Naive thymus-derived CD8-positive, alpha-beta T cell (primary cell): ENCODE measurements around the gene MIA2. TPM values are rescaled to one million over a fixed set of nuclear protein-coding genes. Genes with fewer than 3 reads are reported as not detected.
A peak's percentile ranks its signal among the peaks of the same experiment; 100 is the strongest.
"Not testable (repeated sequence)": the region's sequence is repeated elsewhere in the genome, so short reads cannot be mapped to it uniquely, and the experiment has no call there.

ENCODE experiments used
- ATAC-seq, 2 donors: fragments of 150-1000 bp; cut with Tn5 transposase in 1 of 2; sonication (Bioruptor Pico), chemical (Tn5 transposase) in 1 of 2; 1 replicate in 1 of 2; 2 replicates in 1 of 2; pipeline ENCODE4 v1.10.0; 2021; ENCODE audit warnings: mild to moderate bottlenecking in 2 of 2, moderate library complexity in 2 of 2
- POLR2A ChIA-PET: fragments of 350-600 bp; sonication (Branson Sonifier 250); formaldehyde crosslinking; loops from one replicate; lab custom pipeline; 2021; ENCODE audit warnings: antibody characterized with exemption; lab: Charles Lee
- DNase-seq, 10 donors: peaks; one replicate each; pipeline versions ENCODE4 v3.0.0 to v3.0.0-alpha.2; 2020 to 2022
- H3K27ac Mint-ChIP-seq, 10 donors: one replicate each; pipeline ENCODE4 v1.8.0; 2020 to 2022; ENCODE audit warnings: mild to moderate bottlenecking in 10 of 10, mixed read lengths in 10 of 10, moderate library complexity in 4 of 10, inconsistent platforms in 1 of 10
- H3K27me3 Mint-ChIP-seq, 5 donors: one replicate each; pipeline ENCODE4 v1.8.0; 2021 to 2022; ENCODE audit warnings: mixed read lengths in 5 of 5
- H3K36me3 Mint-ChIP-seq, 3 donors: one replicate each; pipeline ENCODE4 v1.8.0; 2020 to 2022; ENCODE audit warnings: mixed read lengths in 3 of 3, mild to moderate bottlenecking in 2 of 3, inconsistent platforms in 1 of 3
- H3K4me1 Mint-ChIP-seq, 4 donors: one replicate each; pipeline ENCODE4 v1.8.0; 2021 to 2022; ENCODE audit warnings: mixed read lengths in 4 of 4
- H3K4me3 Mint-ChIP-seq, 10 donors: one replicate each; pipeline ENCODE4 v1.8.0; 2020 to 2022; ENCODE audit warnings: mild to moderate bottlenecking in 10 of 10, mixed read lengths in 10 of 10, moderate library complexity in 6 of 10, inconsistent platforms in 1 of 10
- H3K9me3 Mint-ChIP-seq, 9 donors: one replicate each; pipeline ENCODE4 v1.8.0; 2020 to 2022; ENCODE audit warnings: mixed read lengths in 9 of 9, mild to moderate bottlenecking in 3 of 9, inconsistent platforms in 1 of 9, moderate library complexity in 1 of 9
- polyA plus RNA-seq, 3 donors: library from polyadenylated mRNA; unstranded; fragments of 300-500 nt; fragmentation: Illumina TruSeq; gene quantifications; one replicate each; pipeline ENCODE4 v1.2.3, GENCODE V29; 2021
- total RNA-seq, 8 experiments: library from RNA in 2 of 8; stranded (reverse) in 2 of 8; gene quantifications; one replicate each; pipeline ENCODE4 v1.2.3 and lab custom pipeline; 2021 to 2026

The MIA2 gene
- total and polyA plus RNA-seq, 5 experiments from 2014 or later = 21.5 to 26.1 (median 23.1) TPM

DNA sequence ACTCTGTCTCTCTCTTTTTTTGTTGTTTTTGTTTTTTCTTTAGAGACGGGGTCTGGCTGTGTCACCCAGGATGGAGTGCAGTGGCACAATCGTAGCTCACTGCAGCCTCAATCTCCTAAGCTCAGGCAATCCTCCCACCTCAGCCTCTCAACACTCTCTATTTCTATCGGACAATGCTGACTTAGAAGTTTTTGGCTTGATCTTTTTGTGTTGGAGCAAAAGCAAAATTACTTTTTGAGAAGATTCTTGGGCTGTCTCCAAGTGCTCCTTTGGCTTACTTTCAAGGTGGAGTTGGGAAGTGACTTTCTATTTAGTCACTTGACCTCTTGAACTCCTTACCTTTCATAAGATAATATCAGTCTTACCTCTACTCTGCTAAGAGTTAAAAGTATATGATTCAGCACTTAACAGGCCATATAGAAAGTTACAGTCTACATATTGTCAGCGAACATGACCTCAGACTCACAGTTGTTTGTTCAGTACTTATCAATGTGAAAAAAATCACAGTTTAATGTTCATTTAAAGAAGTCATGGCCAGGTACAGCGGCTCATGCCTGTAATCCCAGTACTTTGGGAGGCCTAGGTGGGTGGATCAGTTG lies 15.4 kb upstream of the MIA2 start:
- POLR2A ChIA-PET = interaction anchor here (0.6 kb wide), 1 partner anchor 30 kb away, joined by 3 read pairs; no protein-coding TSS in a partner anchor
- Mint-ChIP-seq H3K9me3 (no peaks in the 10 kb centered on the region), H3K36me3 (no peaks in the 10 kb centered on the region), H3K27ac (no peak overlapping the region), H3K4me1 (peaks cover 0 to 8% (median 4%) of the 10 kb centered on the region in 4 donors), H3K4me3 (no peak overlapping the region), H3K27me3 (no peaks in the 10 kb centered on the region)
- ATAC-seq = no peak
- DNase-seq = no peak

DNA sequence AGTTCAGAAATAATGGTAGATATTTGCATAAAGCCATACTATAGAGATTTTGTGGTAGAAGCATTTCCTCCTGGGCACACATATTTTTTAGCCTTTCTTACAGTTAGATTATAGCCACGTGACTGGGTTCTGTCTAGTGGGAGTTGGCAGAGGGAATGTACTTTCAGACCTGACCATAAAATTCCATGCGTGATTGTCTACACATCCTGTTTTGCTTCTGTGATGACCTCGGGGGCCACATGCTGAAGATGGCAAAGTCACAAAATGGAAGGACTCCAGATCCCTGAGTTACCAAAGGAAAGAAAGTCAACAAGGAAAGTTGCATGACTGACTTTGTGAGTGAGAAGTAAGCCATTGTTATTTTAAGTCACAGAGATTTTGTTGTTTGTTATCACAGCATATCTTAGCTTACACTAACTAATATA lies 14.6 kb upstream of the MIA2 start:
- Mint-ChIP-seq H3K4me3 (no peak overlapping the region), H3K27me3 (no peaks in the 10 kb centered on the region), H3K36me3 (no peaks in the 10 kb centered on the region), H3K27ac (peak overlapping the region in 1 of 10 donors; percentile 24), H3K9me3 (peaks cover 0 to 2% (median 0%) of the 10 kb centered on the region in 9 donors), H3K4me1 (peaks cover 0 to 8% (median 4%) of the 10 kb centered on the region in 4 donors)
- POLR2A ChIA-PET = interaction anchor here (0.6 kb wide), 1 partner anchor 31 kb away, joined by 3 read pairs; no protein-coding TSS in a partner anchor
- ATAC-seq (no peak), DNase-seq (no peak)

DNA sequence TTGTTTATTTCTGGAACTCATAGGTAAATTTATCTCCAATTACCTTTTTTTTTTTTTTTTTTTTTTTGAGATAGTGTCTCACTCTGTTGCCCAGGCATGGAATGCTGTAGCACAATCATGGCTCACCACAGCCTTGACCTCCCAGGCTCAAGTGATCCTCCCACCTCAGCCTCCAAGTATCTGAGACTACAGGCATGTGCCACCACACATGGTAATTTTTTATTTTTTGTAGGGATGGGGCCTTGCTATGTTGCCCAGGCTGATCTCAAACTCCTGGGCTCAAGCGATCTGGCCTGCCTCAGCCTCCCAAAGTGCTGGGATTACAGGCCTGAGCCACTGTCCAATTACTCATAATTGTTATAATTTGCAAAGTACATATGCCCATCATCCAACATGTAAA lies 13.2 kb upstream of the MIA2 start:
- POLR2A ChIA-PET, DNase-seq, H3K27me3 Mint-ChIP-seq, ATAC-seq, H3K4me1 Mint-ChIP-seq, H3K36me3 Mint-ChIP-seq, H3K4me3 Mint-ChIP-seq, H3K27ac Mint-ChIP-seq, H3K9me3 Mint-ChIP-seq: not testable (repeated sequence)

DNA sequence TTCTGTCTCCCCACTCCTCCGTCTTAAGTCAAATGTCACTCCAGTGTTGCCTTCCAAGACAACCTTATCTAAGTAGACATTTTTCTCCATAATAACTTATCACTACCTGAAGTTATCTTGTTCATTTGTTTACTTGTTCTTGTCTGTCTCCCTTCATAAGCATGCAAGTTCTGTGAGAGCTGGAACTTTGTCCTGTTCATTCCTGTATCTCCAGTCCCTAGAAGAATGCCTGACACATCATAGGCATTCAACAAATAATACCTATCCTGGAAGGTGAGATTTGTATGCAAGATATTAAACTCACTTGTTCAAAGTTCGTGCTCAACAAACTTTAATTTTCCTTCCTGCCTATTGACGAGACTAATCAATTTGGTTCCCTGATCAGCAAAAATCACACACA lies 5.7 kb upstream of the MIA2 start:
- Mint-ChIP-seq H3K27me3 (no peaks in the 10 kb centered on the region), H3K4me3 (no peak overlapping the region), H3K27ac (peak overlapping the region in 8 of 10 donors; percentile 71 to 86 (median 82)), H3K9me3 (peaks cover 0 to 2% (median 0%) of the 10 kb centered on the region in 9 donors), H3K4me1 (peaks cover 14 to 38% (median 30%) of the 10 kb centered on the region in 4 donors), H3K36me3 (no peaks in the 10 kb centered on the region)
- DNase-seq (no peak), ATAC-seq (no peak)
- POLR2A ChIA-PET = interaction anchor here (0.9 to 2.2 kb wide), 3 partner anchors 39 to 58 kb away, joined by 3 to 11 read pairs (median 10); partner anchors contain the start of gene TRAPPC6B

DNA sequence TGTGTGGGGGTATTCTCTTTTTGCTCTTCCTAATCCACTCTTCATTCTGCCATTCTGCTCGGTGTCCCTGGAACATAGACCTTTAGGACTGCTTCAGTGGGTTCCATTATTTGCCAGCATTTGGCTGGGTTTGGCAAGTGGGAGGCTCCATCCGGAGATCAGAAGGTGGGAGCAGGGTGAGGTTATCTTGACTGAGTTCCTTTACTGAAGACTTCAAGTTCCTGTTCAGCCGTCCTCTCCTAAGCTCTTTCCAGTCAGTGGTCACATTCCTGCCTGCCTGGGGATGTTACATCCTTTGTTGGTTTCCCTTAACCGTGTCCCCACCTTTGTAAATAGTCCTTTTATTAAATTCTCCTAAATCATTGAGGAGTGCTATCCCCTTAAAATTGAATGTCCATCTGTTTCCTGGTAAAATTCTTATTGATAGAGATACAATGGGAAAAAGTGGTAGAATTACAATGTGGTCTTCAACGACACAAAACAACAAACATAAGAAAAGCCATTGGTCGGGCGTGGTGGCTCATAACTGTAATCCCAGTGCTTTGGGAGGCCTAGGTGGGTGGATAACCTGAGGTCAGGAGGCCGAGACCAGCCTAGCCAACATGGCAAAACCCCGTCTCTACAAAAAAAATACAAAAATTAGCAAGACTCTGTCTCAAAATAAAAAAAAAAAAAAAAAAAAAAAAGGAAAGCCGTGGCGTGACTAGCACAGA lies 5.0 kb upstream of the MIA2 start:
- Mint-ChIP-seq H3K27me3 (no peaks in the 10 kb centered on the region), H3K27ac (peak overlapping the region; percentile 69 to 86 (median 82)), H3K4me1 (peaks cover 14 to 41% (median 31%) of the 10 kb centered on the region in 4 donors), H3K4me3 (peak overlapping the region in 6 of 10 donors; percentile 14 to 33 (median 20)), H3K36me3 (no peaks in the 10 kb centered on the region), H3K9me3 (peaks cover 0 to 2% (median 0%) of the 10 kb centered on the region in 9 donors)
- POLR2A ChIA-PET = interaction anchor here (0.6 to 2.2 kb wide), 6 partner anchors 38 to 205 kb away, joined by 3 to 11 read pairs (median 7); partner anchors contain the start of genes FBXO33, PNN and TRAPPC6B
- DNase-seq (peak in 1 of 10 donors; percentile 3), ATAC-seq (peak in 1 of 2 donors; percentile 19)

DNA sequence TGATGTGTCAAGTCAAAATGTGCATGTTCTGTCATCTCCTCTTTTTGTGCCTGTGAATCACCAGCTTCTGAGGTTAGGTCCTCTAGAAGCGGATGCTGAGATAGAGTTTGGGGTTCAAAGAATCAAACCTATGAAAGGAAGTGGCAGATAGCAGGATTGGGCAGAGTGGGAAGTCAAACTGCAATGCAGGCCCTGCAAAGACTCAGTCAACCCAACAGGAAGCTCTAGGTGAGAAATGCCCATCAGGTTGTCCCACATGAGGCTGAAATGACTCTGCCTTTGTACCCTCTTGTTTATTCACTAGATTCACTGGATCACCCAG lies 4.5 kb upstream of the MIA2 start:
- peak; percentile 94 to 95 for ATAC-seq
- peak in 9 of 10 donors; percentile 6 to 72 (median 40) for DNase-seq
- no peaks in the 10 kb centered on the region for H3K27me3 Mint-ChIP-seq
- H3K4me3 Mint-ChIP-seq = peak overlapping the region in 6 of 10 donors; percentile 1 to 30 (median 8)
- POLR2A ChIA-PET = interaction anchor here (0.6 to 2.2 kb wide), 6 partner anchors 38 to 204 kb away, joined by 3 to 11 read pairs (median 7); partner anchors contain the start of genes FBXO33, PNN and TRAPPC6B
- peak overlapping the region; percentile 60 to 88 (median 82) for H3K27ac Mint-ChIP-seq
- no peaks in the 10 kb centered on the region for H3K36me3 Mint-ChIP-seq
- H3K9me3 Mint-ChIP-seq = no peaks in the 10 kb centered on the region
- peaks cover 14 to 45% (median 33%) of the 10 kb centered on the region in 4 donors for H3K4me1 Mint-ChIP-seq

DNA sequence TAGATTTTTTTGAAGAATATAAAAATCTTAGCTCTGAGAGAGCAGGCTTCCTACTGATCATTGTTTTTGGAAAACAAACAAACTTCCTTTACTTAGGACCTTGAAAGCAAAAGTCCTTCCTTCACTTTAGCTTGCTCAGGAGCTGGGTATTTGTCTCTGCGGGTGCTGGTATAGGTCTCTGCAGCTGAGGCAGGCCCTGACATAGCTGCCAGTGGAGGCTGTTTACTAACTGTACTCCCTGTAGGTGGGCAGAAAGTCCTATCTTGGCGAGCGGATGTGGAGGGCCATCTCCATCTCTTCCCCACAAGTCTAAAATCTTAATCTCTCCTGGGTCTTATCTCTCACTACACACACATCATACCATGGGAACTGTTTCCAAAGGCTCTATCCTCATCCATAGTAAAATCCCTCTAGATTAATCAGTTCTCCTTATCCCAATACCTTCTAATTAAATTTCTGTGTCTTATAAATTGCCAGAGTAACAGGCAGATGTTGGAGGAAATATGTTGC lies 4.1 kb upstream of the MIA2 start:
- peak overlapping the region; percentile 15 to 86 (median 72) for H3K27ac Mint-ChIP-seq
- no peaks in the 10 kb centered on the region for H3K27me3 Mint-ChIP-seq
- no peaks in the 10 kb centered on the region for H3K36me3 Mint-ChIP-seq
- H3K4me3 Mint-ChIP-seq = no peak overlapping the region
- peaks cover 14 to 45% (median 33%) of the 10 kb centered on the region in 4 donors for H3K4me1 Mint-ChIP-seq
- no peaks in the 10 kb centered on the region for H3K9me3 Mint-ChIP-seq
- ATAC-seq = peak; percentile 17 to 24
- DNase-seq = no peak
- POLR2A ChIA-PET = interaction anchor here (0.6 to 2.2 kb wide), 6 partner anchors 37 to 204 kb away, joined by 3 to 11 read pairs (median 7); partner anchors contain the start of genes FBXO33, PNN and TRAPPC6B

DNA sequence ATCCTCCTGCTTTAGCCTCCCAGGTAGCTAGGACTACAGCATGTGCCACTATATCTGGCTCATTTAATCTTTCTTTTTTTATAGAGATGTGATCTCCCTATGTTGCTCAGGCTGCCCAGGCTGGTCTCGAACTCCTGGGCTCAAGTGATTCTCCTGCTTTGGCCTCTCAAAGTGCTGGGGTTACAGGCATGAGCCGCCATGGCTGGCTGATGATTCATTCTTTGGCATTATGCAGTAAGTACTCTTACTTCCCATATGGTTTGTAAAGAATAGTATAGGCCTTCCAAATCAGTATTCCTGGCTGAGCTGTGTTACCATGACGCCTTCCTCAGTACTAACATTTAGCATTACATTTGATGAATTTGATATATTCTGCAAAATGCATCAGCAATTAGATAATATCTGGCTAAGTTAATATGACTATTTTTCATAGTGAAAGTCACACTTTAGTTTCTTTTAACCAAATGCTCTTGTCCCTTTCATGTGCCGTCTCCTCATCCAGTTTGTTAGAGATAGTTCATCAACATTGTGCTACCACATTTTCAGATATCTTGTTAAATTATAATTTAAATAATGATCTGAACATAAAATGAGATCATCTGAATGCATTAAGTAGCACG lies 3.2 kb upstream of the MIA2 start:
- Mint-ChIP-seq H3K27me3 (no peaks in the 10 kb centered on the region), H3K9me3 (no peaks in the 10 kb centered on the region), H3K36me3 (no peaks in the 10 kb centered on the region), H3K27ac (peak overlapping the region in 7 of 10 donors; percentile 16 to 85 (median 70)), H3K4me3 (no peak overlapping the region), H3K4me1 (peaks cover 14 to 45% (median 33%) of the 10 kb centered on the region in 4 donors)
- no peak for DNase-seq
- POLR2A ChIA-PET = interaction anchor here (0.9 to 1.7 kb wide), 2 partner anchors 37 to 201 kb away, joined by 3 to 4 read pairs; partner anchors contain the start of gene FBXO33
- ATAC-seq = no peak

DNA sequence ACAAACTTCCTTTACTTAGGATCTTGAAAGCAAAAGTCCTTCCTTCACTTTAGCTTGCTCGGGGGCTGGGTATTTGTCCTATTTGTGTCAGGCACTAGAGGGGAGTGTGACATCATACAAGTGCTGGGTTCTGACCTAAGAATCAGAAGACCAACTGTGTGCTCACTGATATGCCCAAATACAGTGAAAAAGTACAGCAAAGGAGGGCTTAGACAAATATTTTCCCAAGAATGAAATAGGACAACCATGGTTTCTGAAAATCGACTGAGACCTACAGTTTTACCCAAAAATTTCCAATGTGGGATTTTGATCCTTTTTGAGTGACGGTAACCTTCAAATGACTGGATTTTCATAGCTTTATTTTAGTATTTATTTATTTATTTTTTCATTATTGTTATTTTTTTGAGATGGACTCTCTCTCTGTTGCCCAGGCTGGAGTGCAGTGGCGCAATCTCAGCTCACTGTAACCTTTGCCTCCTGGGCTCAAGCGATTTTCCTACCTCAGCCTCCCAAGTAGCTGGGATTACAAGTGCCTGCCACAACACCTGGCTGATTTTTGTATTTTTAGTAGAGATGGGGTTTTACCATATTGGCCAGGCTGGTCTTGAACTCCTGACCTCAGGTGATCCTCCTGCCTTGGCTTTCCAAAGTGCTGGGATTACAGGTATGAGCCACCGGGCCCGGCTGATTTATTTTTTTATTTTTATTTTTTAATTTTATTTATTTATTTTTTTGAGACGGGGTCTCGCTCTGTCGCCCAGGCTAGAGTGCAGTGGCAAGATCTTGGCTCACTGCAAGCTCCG lies 1.8 kb upstream of the MIA2 start:
- H3K27ac Mint-ChIP-seq = peak overlapping the region in 6 of 10 donors; percentile 15 to 81 (median 32)
- peaks cover 14 to 45% (median 33%) of the 10 kb centered on the region in 4 donors for H3K4me1 Mint-ChIP-seq
- DNase-seq (peak in 6 of 10 donors; percentile 6 to 63 (median 30)), ATAC-seq (peak; percentile 27 to 37)
- not testable (repeated sequence) for H3K9me3 Mint-ChIP-seq, H3K36me3 Mint-ChIP-seq, H3K4me3 Mint-ChIP-seq, H3K27me3 Mint-ChIP-seq
- POLR2A ChIA-PET = interaction anchor here (0.9 to 1.7 kb wide), 2 partner anchors 35 to 200 kb away, joined by 3 to 4 read pairs; partner anchors contain the start of gene FBXO33

DNA sequence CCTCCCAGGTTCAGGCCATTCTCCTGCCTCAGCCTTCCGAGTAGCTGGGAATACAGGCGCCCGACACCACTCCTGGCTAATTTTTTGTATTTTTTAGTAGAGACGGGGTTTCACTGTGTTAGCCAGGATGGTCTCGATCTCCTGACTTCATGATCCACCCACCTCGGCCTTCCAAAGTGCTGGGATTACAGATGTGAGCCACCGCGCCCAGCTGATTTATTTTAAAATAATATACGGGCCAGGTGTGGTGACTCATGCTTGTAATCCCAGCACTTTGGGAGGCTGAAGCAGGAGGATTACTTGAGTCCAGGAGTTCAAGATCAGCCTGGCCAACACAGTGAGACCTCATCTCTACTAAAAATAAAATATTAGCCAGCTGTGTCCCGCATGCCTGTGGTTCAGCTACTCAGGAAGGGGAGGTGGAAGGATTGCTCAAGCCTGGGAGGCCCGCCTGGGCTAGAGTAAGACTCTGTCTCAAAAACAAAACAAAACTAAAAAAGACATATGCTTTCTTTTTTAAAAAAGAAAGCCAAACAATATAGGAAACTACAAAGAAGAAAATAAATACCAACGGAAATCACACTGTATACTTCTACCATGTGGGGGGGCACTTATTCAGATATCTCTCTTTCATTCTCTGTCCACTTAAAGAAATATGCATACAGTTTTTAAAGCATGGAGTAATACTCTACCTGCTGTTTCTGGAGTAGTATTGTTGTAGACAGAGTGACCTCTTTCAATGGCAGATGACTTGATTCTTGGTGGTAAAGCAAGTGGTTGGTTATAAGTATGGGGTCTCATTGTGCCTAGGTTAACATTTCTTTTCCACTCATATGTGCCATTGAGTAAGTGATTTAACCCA lies 930 bp upstream of the MIA2 start:
- no peaks in the 10 kb centered on the region for H3K36me3 Mint-ChIP-seq

DNA sequence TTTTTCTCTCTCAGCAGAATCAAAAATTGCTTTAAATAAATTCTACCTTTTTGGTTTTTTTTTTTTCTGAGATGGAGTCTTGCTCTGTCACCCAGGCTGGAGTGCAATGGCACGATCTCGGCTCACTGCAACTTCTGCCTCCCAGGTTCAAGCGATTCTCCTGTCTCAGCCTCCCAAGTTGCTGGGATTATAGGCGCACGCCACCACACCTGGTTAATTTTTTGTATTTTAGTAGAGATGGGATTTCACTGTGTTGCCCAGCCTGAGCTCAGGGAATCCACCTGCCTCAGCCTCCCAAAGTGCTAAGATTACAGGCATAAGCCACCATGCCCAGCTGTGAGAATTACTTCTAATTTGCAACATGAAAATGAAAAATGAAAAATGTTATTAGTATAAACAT lies 1.3 kb downstream of the MIA2 start:
- not testable (repeated sequence) for H3K9me3 Mint-ChIP-seq, H3K36me3 Mint-ChIP-seq

More for the DNA sequence above, 930 bp upstream of the MIA2 start:
- POLR2A ChIA-PET = no interaction called here
- ATAC-seq (no peak), DNase-seq (no peak)
- no peaks in the 10 kb centered on the region for H3K9me3 Mint-ChIP-seq
- peaks cover 14 to 45% (median 30%) of the 10 kb centered on the region in 4 donors for H3K4me1 Mint-ChIP-seq
- H3K27ac Mint-ChIP-seq = peak overlapping the region in 5 of 10 donors; percentile 6 to 53 (median 30)
- H3K27me3 Mint-ChIP-seq = no peaks in the 10 kb centered on the region
- H3K4me3 Mint-ChIP-seq = no peak overlapping the region

More for the DNA sequence above, 1.3 kb downstream of the MIA2 start:
- H3K27me3 Mint-ChIP-seq, H3K4me3 Mint-ChIP-seq, DNase-seq, POLR2A ChIA-PET, H3K27ac Mint-ChIP-seq, ATAC-seq: not testable (repeated sequence)
- peaks cover 5 to 23% (median 9%) of the 10 kb centered on the region in 4 donors for H3K4me1 Mint-ChIP-seq
